Gastroesophageal sphincter (tissue), 4 donors: ENCODE measurements around the gene TACR3. TPM values are rescaled to one million over a fixed set of nuclear protein-coding genes. Genes with fewer than 3 reads are reported as not detected.
"Not testable (repeated sequence)": the region's sequence is repeated elsewhere in the genome, so short reads cannot be mapped to it uniquely, and the experiment has no call there.

ENCODE experiments used
- ATAC-seq: fragments of 150-250 bp; one replicate; pipeline ENCODE4 v1.9.1; 2016; ENCODE audit warnings: mild to moderate bottlenecking, moderate library complexity
- H3K27ac ChIP-seq, 4 donors: fragments of 200-600 bp; sonication (generic) in 3 of 4; 1 replicate in 3 of 4; 2 replicates in 1 of 4; pipeline ENCODE4 v1.5.1; 2016 to 2019
- H3K27me3 ChIP-seq: fragments of 200-600 bp; sonication (generic); one replicate; pipeline ENCODE4 v1.5.1; 2019
- H3K36me3 ChIP-seq, 2 donors: fragments of 200-600 bp; sonication (generic); one replicate each; pipeline ENCODE4 v1.5.1; 2019; ENCODE audit warnings: control low read depth in 1 of 2
- H3K4me1 ChIP-seq, 3 donors: fragments of 200-600 bp; sonication (generic); 1 replicate in 2 of 3; 2 replicates in 1 of 3; pipeline ENCODE4 v1.5.1; 2016 to 2019; ENCODE audit warnings: control low read depth in 2 of 3
- H3K4me3 ChIP-seq, 2 donors: fragments of 200-600 bp; sonication (generic); one replicate each; pipeline ENCODE4 v1.5.1; 2019; ENCODE audit warnings: mild to moderate bottlenecking in 1 of 2, moderate library complexity in 1 of 2
- H3K9me3 ChIP-seq, 3 donors: fragments of 200-600 bp; sonication (generic); one replicate each; pipeline ENCODE4 v1.5.1; 2017 to 2019; ENCODE audit warnings: control low read depth in 2 of 3
- EP300 ChIP-seq: sonication (generic); formaldehyde crosslinking; IDR thresholded peaks from one replicate; pipeline ENCODE4 v1.6.1; 2017; ENCODE audit warnings: antibody characterized with exemption, mild to moderate bottlenecking
- POLR2A ChIP-seq, 2 donors: fragments of 450-650 bp; IDR thresholded peaks; one replicate each; pipeline ENCODE4 v1.6.1; 2017; ENCODE audit warnings: antibody characterized with exemption in 2 of 2, mild to moderate bottlenecking in 2 of 2, moderate library complexity in 1 of 2
- POLR2AphosphoS5 ChIP-seq: sonication (generic); formaldehyde crosslinking; IDR thresholded peaks from one replicate; pipeline ENCODE4 v1.6.1; 2017; ENCODE audit warnings: antibody characterized with exemption
- WGBS, 2 donors: methylation state at CpG; one replicate each; pipeline ENCODE4 v1.1.5; 2018; ENCODE audit warnings: low coverage in 1 of 2; 5-methylcytosine and 5-hydroxymethylcytosine counted together
- total RNA-seq, 4 donors: library from RNA; depleted of rRNA; stranded (reverse); fragments of >200 nt; gene quantifications; one replicate each; pipeline ENCODE4 v1.1.0, GENCODE V29; 2016
- TF ChIP-seq, protein P1 (sequence below), 4 experiments: fragments of 200-600 bp in 2 of 4; fragments of 450-650 bp in 2 of 4; sonication (generic) in 1 of 4; IDR thresholded peaks; one replicate each; pipeline ENCODE4 v1.5.1; 2017 to 2019; ENCODE audit warnings: antibody characterized with exemption in 4 of 4, mild to moderate bottlenecking in 2 of 4, moderate library complexity in 2 of 4

Gene TACR3
- total RNA-seq, 4 donors from 2014 or later: not detected

DNA sequence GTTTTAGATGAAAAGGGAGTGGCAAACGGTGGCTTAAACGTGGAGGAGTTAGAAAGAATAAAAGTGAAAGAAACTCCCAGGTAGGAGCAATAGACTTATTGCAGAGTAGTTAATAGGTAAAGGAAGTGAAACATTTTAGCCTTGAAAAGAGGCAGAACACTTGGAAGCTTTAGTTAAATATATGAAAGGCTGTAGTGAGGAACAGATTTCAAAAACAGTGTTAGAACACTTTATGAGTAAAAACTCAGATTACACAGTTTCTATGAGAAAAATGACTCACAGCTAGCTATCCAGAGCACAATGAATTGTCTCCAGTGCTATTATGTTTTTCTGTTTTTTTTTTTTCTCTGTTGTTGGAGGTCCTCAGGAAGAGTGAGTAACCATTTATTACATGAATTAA lies 45.8 kb downstream of the TACR3 start:
- 83% methylated on average over 2 of the region's 2 CpGs; no CpG with 5 or more reads in 1 of the 2 donors for WGBS, 2 donors
- H3K9me3 ChIP-seq: peaks cover 0 to 13% (median 0%) of the 10 kb centered on the region in 3 donors
- no peak overlapping the region for H3K27ac ChIP-seq
- H3K4me3 ChIP-seq: no peak overlapping the region
- ATAC-seq: no peak
- no peaks in the 10 kb centered on the region for H3K4me1 ChIP-seq
- no peaks in the 10 kb centered on the region for H3K36me3 ChIP-seq
- no peaks in the 10 kb centered on the region for H3K27me3 ChIP-seq
- TF ChIP-seq, protein P1, sequence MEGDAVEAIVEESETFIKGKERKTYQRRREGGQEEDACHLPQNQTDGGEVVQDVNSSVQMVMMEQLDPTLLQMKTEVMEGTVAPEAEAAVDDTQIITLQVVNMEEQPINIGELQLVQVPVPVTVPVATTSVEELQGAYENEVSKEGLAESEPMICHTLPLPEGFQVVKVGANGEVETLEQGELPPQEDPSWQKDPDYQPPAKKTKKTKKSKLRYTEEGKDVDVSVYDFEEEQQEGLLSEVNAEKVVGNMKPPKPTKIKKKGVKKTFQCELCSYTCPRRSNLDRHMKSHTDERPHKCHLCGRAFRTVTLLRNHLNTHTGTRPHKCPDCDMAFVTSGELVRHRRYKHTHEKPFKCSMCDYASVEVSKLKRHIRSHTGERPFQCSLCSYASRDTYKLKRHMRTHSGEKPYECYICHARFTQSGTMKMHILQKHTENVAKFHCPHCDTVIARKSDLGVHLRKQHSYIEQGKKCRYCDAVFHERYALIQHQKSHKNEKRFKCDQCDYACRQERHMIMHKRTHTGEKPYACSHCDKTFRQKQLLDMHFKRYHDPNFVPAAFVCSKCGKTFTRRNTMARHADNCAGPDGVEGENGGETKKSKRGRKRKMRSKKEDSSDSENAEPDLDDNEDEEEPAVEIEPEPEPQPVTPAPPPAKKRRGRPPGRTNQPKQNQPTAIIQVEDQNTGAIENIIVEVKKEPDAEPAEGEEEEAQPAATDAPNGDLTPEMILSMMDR (IDR thresholded peaks at IDR 0.05): no peak
- TF ChIP-seq EP300: no peak
- TF ChIP-seq POLR2AphosphoS5: no peak

DNA sequence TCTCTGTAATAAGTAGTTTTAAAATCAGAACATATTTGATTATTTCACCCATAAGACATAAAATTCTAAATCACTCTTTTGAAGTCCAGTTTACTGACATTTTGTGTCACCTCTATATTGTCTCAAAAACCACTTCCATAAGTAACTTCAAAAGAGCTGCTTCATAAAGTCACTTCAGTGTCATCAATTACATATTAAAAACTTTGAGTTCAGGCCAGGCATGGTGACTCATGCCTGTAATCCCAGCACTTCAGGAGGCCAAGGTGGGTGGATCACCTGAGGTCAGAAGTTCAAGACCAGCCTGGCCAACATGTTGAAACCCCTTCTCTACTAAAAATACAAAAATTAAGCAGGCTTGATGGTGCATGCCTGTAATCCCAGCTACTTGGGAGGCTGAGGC lies 53.0 kb downstream of the TACR3 start:
- H3K4me3 ChIP-seq, ATAC-seq, H3K36me3 ChIP-seq, H3K4me1 ChIP-seq, H3K9me3 ChIP-seq, H3K27me3 ChIP-seq, H3K27ac ChIP-seq: not testable (repeated sequence)

DNA sequence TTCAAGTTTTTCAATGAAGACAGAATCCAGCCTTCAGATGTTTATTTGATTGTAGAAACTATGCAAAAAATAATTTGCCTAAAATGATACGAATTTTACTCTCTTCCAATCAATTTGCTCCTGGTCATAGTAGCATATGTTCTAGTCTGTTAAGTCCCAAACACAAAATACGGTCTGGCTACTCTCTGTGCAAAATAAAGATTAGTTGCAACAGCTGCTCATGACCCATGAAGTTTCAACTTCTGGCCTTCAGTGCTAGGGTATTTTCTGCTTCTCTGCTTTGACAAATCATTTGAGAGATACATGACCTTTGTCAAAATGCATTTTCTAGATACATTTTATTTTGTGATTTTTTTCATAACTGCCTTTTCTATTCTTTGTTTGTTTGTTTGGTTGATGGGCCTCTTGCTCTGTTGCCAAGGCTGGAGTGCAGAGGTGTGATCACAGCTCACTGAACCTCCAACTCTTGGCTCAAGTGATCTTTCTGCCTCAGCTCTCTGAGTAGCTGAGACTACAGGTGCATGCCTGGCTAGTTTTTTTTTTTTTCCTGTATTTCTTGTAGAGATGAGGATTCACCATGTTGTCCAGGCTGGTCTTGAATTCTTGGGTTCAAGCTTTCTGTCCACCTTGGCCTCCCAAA lies 55.2 kb downstream of the TACR3 start:
- WGBS, 2 donors: 34 to 44% methylated on average over 2 of the region's 2 CpGs
- no peaks in the 10 kb centered on the region for H3K36me3 ChIP-seq
- H3K4me1 ChIP-seq: no peaks in the 10 kb centered on the region
- ATAC-seq: no peak
- H3K27me3 ChIP-seq: no peaks in the 10 kb centered on the region
- no peak overlapping the region for H3K4me3 ChIP-seq
- TF ChIP-seq POLR2A (IDR thresholded peaks at IDR 0.05) (no peak), POLR2AphosphoS5 (no peak), EP300 (no peak)
- TF ChIP-seq, protein P1 (IDR thresholded peaks at IDR 0.05): no peak
- H3K27ac ChIP-seq: no peak overlapping the region
- H3K9me3 ChIP-seq: no peaks in the 10 kb centered on the region

DNA sequence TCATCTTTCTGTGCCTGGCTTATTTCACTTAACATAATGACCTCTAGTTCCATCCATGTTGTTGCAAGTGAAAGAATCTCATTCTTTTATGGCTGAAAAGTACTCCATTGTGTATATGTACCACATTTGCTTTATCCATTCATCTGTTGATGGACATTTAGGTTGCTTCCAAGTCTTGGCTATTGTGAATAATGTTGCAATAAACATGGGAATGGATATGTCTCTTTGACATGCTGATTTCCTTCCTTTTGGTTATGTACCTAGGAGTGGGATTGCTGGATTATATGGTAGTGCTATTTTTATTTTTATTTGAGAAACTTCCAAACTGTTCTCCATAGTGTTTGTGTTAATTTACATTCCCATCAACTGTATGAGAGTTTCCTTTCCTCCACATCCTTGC lies 71.2 kb downstream of the TACR3 start:
- H3K4me1 ChIP-seq: no peaks in the 10 kb centered on the region
- no peak overlapping the region for H3K4me3 ChIP-seq
- H3K27me3 ChIP-seq: no peaks in the 10 kb centered on the region
- no peak for ATAC-seq
- no peak overlapping the region for H3K27ac ChIP-seq
- no peaks in the 10 kb centered on the region for H3K9me3 ChIP-seq
- H3K36me3 ChIP-seq: no peaks in the 10 kb centered on the region
- TF ChIP-seq EP300 (no peak), POLR2AphosphoS5 (no peak), POLR2A (IDR thresholded peaks at IDR 0.05) (no peak)
- TF ChIP-seq, protein P1 (IDR thresholded peaks at IDR 0.05): no peak

DNA sequence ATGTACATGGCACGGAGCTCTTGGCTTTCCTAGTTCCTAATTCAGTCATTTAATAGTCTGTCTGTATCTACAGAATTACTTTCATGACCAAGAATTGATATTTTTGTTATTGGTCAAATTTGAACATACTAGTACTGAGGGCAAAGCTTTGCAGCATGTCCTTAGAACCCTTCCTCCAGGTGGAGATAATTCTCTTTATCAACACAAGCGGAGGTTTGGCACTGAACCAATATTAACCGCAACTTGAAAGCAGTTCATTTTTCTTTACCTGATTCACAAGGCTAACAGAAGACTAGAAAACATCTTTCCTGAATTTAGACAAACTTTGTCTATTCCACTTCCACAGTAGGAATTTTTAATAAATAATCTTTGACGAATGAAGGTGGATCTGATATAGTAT lies 73.8 kb downstream of the TACR3 start:
- no peak overlapping the region for H3K27ac ChIP-seq
- ATAC-seq: no peak
- H3K27me3 ChIP-seq: no peaks in the 10 kb centered on the region
- H3K36me3 ChIP-seq: no peaks in the 10 kb centered on the region
- no peak overlapping the region for H3K4me3 ChIP-seq
- TF ChIP-seq POLR2AphosphoS5: no peak
- TF ChIP-seq POLR2A (IDR thresholded peaks at IDR 0.05): no peak
- TF ChIP-seq, protein P1 (IDR thresholded peaks at IDR 0.05): no peak
- TF ChIP-seq EP300: no peak
- peaks cover 0 to 7% (median 0%) of the 10 kb centered on the region in 3 donors for H3K9me3 ChIP-seq
- H3K4me1 ChIP-seq: no peaks in the 10 kb centered on the region
- 57 to 59% methylated on average over 4 of the region's 4 CpGs for WGBS, 2 donors
